ENCODE data around the gene ENOX1.

- TF ChIP-seq CTCF (IDR thresholded peaks at IDR 0.05; ENCODE audit: low read depth, low read length) (no peak), EZH2phosphoT487 (IDR thresholded peaks at IDR 0.05; ENCODE audit: low read depth) (no peak)
Observed at GRCh38 chr13:43478902-43479301, 307.9 kb downstream of the ENOX1 start.
